GM19463 (cell line): ENCODE results near the gene UQCRH.

ENCODE experiments used
- ATAC-seq: cut with Tn5 transposase; IDR thresholded peaks from one replicate; pipeline ENCODE4 v1.9.1; 2021; ENCODE audit warnings: mild to moderate bottlenecking, moderate library complexity; ENCODE audit not compliant: unreplicated experiment

Gene UQCRH

DNA sequence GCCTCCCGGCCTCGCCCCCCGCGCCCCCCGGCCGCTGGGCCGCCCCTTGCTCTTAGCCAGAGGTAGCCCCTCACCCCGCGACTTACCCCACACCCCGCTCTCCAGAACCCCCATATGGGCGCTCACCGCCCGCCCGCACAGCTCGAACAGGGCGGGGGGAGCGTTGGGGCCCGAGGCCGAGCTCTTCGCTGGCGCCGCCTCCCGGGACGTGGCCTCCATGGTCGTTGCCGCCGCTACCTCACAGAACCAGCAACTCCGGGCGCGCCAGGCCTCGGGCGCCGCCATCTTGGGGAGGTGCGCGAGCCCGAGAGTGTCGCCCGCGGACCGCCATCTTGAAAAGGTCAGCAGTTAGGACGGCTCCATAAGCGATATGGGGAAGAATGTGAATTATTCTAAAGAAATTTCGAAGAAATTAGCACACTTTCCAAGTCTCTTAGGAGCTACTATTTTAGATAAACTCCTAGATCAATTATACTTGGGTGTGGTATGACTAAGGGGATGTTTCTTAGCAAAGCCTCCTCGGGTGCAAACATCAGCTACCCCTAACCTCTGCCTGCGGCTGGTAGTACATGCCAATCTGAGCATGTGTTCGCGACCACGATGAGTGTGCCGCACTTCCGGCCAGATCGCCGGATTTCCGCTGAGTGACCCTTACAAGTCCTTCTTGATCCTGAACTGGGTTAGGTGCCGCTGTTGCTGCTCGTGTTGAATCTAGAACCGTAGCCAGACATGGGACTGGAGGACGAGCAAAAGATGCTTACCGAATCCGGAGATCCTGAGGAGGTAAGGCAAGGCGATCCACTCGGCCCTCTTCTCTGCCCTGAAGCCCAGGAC lies at the start of gene UQCRH, which contains the start of gene LRRC41:
UQCRH (plus strand) TSS at position 661 of the 834 bp plus-strand sequence; CDS start at position 730, 69 bp downstream.
LRRC41 (minus strand) TSS at position 579 of the 834 bp plus-strand sequence; CDS start at position 285, 294 bp downstream.
- peak; percentile 78 for ATAC-seq

DNA sequence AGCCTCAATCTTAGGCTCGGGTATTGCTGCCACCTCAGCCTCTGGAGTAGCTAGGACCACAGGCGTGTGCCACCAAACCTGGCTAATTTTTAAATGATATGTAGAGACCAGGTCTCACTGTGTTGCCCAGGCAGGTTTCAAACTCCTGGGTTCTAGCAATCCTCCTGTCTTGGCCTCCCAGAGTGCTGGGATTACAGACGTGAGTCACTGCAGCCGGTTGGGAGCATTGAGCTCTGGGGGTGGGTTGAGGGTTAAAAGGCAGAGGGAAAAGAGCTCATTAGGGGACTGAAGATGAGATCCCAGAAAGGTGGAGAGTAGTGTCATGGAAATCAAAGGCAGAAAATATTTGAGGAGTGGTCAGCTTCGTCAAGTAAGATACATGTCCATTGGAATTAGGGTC lies 48.8 kb upstream of the UQCRH start:
- no peak for ATAC-seq

DNA sequence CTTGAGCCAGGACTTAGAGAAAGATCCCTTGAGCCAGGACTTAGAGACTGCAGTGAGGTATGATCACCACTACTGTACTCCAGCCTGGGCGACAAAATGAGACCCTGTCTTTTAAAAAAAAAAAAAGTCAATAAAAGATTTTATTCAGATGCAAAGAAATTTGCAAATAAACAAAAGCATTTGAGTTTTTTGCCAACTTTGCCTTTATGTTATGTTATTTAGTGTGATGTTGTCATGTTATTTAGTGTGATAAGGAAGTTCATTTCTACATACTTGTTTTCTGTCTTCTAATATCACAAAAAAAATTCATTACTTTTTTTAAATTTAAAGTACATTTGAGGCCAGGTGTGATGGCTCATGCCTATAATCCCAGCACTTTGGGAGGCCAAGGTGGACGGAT lies 47.0 kb upstream of the UQCRH start:
- ATAC-seq, result no peak

DNA sequence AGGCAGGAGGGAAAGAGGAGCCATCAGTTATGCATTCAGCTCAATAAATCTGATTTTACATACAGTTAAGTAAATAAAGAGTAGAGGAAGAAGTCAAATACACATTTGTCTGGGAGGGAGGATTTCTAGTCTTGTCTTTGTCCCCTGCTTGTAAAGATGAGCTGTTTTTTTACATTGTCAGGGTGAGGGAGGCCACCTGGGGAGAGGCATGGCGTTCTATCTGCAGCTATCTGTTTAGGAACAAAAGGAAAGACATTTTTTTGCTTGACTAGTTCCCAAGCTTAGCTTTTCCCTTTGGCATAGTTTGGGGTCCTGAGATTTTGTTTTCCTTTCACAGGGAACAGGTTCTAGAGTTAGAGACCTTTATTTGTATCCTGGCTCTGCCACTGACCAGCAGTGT lies 41.0 kb upstream of the UQCRH start:
- no peak for ATAC-seq

DNA sequence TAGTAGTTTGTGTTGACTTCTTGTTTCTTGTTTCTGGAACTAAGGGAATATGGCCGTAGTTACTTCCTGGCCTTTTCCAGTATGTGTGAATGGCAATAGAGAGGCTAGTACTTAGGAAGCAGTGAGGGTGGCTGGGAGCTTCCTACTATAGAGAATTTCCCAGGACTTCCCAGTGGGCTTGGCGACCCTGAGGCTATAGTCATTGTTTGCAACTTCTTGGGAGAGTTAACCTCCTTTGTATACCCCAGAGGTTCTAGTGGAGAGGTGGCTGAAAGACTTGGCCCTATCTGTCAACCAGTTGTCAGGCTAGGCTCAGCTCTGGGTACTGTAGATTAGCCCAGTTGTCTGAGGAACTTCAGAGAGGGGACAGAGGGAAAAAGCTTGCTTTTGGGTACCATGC lies 40.4 kb upstream of the UQCRH start:
- ATAC-seq, result no peak

DNA sequence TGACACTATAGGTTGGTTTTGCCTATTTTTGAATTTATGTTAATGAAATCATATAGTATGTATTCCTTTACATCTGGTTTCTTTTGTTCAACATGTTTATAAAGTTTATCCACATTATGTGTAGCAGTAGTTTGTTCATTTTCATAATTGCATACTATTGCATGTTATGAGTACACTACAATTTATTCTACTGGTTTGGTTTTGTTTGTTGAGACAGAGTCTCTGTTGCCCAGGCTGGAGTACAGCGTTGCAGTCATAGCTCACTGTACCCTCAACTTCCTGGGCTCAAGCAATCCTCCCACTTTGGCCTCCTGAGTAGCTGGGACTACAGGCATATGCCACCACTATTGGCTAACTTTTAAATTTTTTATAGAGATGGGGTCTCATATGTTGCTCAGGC lies 34.9 kb upstream of the UQCRH start:
- no peak for ATAC-seq

DNA sequence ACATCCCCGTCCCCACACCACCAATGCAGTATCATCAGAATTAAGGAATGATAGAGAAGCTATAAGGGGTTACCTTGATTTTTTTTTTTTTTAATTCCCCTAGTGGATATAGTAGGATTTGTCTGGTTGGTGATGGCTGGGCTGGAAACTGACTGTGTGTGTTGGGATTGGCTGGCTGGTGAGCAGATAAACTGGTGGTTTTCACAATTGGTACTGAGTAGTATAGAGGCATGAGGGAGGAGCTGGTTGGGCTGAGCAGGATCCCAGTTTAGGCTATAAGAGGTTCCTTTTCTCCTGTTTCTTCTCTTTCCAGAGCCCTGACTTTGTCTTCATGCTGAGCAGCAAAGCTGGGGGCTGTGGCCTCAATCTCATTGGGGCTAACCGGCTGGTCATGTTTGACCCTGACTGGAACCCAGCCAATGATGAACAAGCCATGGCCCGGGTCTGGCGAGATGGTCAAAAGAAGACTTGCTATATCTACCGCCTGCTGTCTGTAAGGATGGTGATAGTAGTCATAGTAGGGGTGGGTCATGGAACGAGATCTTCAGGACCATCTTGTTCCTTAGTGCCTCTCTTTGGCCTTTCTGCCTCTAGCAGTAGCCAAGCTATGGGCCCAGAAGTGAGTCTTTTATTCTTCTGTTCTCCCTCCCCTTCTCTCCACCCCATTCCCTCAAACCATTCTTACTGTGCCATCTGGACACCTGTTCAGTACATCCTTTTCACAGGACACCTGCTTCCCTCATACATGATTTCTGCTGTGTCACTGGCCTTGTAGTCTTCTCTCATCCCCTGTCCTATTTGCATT lies 29.1 kb upstream of the UQCRH start:
- ATAC-seq, result no peak

DNA sequence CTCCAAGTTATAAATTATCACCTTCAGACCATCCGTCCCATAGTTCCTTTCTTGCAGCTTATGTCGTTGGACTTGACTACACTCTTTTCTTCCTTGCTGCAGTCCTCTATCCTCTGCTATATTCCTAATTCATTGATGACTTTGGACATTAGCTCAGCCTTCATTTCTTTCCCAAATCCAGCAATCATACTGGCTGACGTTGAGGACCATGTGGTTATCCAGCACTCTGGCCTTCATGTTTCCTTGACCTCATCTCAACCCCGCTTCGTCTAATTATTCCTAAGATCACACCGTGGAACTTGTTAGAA lies 28.5 kb upstream of the UQCRH start:
- no peak for ATAC-seq

DNA sequence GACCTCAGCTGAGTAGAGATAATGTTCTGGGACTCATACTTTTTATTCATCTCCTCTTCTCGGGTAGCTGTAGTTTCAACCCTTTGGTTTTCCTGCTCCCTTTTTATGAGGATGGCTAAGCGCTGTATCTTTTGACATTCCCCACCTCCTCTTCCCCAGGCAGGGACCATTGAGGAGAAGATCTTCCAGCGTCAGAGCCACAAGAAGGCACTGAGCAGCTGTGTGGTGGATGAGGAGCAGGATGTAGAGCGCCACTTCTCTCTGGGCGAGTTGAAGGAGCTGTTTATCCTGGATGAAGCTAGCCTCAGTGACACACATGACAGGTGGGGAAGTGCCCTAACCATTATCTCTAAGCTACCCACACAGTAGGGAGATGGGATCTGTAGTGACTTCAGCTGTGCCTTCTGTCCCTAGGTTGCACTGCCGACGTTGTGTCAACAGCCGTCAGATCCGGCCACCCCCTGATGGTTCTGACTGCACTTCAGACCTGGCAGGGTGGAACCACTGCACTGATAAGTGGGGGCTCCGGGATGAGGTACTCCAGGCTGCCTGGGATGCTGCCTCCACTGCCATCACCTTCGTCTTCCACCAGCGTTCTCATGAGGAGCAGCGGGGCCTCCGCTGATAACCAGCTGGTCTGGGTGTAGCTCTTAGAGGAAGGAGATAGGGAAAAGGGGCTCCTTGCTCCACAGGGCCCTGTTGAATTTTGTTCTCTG lies 25.7 kb upstream of the UQCRH start:
- no peak for ATAC-seq

DNA sequence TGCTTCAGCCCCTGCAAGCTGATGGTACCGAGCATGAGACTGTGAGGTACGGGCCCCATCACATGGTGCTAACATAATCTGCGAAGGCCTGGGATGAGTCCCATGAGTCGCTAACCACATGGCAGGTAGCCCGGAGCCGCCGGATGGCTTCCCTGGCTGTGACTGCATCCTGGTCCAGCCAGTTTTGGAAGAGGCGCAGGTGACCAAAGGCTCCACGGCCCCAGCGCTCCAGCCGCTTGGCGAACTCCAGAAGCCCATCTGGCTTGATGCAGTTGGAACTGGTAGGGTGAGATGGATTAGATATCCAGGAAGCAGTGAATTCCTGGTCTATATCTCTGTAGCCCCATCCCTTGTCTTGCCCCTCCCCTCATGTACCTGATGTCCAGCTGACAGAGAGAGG lies 24.7 kb upstream of the UQCRH start:
- ATAC-seq, result no peak

DNA sequence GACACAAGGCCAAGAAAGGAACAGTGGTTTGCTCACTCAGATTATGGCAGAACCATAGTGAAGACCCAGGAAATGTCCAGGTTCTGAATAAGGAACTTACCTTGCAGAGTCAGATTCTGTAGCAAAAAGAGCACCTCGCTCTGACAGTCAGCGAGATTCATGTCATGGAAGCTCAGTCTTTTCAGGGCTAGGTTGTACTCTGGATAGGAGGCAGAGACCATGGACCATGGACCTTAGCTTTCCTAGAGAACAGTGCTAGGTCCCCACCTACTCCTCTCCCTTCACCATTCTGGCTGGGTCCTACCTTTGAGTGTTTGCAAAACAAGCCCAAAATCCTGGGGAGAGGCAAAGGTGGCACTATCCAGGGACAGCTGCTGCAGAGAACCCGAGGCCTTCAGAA lies 23.4 kb upstream of the UQCRH start:
- no peak for ATAC-seq

DNA sequence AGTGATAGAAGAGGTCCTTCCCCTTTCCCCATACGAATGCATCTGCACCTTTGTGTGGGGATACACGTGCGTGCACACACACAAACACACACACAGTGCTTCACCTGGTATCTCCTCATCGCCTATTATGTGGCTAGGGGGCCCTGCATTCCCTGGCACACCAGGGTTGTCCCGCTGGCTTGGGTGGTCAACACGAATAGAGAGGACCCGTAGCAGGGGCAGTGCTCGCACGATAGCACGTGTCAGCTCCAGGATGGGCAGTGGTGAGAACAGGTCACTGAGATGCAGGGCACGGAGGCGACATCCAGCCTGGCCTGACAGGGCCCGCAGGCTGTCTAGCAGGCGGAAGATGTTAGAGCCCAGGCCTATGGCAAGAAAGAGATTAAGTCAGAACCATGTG lies 22.5 kb upstream of the UQCRH start:
- ATAC-seq, result no peak

DNA sequence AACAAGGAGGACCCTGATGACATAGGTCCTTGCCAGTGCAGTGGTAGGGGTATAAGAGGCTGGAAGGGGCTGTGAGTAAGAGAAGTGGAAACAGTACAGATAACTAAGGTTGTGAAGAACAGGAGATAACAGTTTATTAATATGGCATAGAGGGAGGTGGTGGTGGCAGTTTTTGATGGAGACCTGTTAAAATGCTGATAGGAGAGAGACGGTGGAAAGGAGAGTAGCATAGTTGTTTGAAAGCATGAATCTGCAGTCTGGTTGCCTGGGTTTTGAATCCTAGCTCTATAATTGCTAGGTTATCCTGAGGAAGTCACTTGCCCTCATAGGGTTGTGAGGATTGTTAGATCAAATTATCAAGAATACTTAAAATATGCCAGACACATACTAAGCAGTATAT lies 19.4 kb upstream of the UQCRH start:
- ATAC-seq, result no peak

DNA sequence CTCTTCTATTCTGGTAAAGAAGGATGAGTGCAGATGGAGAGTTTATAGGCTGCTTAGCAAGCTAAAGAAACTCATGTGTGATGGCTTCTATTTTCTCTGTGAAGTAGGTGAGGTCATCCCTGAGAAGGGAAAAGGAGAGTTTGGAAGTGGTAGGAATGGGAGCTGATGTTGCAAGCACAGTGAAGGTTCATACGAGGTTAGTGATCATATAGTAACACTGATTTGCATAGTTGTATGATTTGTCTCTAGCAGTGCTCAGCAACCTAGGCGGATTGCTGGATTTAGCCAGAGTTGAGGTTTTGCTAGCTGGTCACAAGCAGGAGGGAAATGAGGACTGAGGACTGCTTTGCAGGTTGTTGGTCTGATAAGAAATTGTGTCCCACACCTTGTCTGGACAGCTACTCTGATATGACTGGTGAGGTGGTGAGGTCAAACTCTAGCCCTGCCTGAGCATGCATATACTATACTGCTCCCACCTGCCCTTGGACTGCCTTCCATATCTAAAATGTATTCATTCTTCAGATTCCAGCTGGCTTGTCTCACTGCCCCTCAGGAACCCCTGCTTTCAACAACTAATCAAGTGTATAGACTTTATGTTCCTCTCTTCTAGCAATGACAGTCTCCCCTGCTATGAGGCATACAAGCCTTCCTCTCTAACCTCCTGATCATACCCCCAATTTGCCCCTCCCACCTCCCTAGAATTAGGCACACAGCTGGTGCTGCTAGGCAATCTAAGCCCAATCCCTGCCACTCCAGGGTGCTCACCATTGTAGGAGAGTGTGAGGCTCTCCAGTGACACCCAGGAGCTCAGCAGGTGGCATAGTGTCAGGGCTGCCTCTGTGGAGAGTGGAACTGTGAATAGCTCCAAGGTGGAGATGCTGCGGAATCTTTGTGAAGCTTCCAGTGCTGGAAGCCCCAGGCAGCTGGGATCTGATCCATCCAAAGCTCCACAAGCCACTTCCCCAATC lies 18.6 kb upstream of the UQCRH start:
- ATAC-seq, result no peak

DNA sequence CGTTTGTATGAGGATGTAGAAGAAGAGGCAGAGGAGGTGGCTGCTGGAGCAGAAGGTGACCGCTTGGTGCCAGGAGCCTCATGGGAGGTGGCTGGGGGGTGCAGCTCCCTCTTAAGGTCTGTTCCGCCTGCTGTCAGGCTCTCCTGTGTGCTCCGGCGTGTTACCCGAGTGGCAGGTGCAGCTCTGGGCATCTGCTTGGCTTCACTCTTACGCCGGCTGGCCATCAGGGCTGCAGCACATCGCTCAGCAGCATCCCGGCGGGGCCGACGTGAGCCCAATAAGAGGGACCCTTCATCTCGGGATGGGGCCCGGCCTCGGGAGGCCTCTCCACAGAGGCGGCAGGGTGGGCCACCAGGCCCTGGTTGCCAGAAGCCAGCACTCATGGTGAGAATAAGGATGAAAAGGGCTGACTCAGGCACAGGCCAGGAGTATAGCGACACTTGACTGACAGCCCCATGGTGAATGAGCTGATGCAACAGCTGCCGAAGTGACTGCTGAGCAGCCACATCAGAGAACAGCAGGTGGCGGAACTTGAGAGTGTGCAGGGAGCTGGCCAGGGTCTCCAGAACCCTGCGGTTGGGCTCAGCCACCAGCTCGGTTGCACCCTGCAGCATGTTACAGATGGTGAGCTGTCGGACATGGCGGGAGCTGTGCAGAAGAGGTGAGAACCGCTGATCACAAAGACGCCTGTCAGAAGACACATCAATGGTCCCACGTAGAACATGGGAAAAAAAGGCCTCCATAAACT lies 17.6 kb upstream of the UQCRH start:
- no peak for ATAC-seq

DNA sequence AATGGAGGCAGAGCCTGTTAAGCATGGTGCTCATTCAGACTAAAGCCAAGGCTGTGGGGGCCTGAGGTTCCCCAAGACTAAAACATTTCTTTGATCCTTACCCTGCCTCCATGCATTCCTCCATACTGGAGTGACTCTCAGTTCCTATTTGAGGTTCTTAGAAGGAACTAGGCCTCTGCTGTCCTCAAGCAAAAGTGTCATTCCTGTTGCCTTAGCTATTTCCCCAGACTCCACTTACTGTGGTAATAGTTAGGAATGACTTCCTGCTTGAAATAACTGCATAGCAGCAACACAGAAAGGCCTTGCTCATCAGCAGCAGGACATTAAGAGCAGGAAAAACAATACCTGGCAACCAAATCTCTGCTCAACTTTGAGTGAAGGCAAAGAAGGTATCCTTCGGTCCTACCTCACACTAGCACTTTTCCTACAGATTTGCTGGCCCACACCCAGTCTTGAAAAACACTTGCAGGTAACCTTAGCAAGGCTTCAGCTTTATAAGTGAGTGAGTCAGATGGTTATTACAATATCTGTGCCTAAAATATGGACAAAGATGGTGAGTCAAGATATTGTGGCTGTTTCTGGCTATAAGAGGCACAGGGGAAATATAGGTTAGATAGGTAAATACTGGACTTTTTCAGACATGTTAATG lies 14.9 kb upstream of the UQCRH start:
- ATAC-seq, result no peak

DNA sequence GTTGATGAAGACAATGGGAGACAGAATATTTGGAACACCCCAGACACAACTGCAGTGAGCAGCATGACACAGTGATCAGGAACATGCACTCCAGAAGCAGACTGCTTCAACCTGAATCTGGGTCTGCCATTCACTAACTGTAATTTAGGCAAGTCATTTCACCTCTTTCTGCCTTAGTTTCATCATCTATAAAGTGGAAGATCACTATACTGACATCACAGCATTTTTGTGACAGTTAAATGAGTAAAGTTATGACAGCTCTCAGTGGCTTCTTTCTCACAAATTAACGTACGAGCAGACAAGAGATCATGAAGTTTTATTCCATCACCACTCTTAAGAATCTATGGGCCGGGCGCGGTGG lies 14.4 kb upstream of the UQCRH start:
- no peak for ATAC-seq

DNA sequence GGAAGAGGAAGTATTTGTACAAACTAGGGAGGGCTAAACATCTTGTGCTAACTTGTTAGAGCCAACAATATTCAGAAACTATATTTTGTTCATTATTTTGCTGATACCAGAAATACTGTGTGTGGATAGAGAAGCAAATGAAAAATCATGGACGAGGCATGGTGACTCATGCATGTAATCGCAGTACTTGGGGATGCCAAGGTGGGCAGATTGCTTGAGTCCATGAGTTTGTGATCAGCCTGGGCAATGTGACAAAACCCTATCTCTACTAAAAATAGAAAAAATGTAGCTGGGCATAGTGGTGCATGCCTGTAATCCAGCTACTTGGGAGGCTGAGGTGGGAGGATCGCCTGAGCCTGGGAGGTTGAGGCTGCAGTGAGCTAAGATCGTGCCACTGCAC lies 13.5 kb upstream of the UQCRH start:
- no peak for ATAC-seq

DNA sequence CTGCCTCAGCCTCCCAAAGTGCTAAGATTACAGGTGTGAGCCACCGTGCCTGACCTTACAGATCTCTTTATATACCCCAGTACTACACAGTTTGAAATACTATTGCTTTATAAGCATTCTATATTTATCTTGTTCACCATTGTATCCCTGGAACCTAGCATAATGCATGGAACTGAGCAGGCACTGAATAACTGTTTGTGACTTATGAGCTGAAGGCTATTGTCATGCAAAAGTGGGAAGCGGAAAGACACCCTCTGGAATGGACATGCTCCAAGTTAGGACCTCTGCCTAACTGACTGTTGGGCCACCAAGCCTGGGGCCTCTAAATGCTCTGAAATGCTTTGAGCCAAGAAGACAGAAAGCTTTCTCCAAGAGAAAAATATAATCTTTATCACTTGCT lies 8.2 kb upstream of the UQCRH start:
- no peak for ATAC-seq
